Measurements from ENCODE around the gene VPS51.

Gene VPS51

DNA sequence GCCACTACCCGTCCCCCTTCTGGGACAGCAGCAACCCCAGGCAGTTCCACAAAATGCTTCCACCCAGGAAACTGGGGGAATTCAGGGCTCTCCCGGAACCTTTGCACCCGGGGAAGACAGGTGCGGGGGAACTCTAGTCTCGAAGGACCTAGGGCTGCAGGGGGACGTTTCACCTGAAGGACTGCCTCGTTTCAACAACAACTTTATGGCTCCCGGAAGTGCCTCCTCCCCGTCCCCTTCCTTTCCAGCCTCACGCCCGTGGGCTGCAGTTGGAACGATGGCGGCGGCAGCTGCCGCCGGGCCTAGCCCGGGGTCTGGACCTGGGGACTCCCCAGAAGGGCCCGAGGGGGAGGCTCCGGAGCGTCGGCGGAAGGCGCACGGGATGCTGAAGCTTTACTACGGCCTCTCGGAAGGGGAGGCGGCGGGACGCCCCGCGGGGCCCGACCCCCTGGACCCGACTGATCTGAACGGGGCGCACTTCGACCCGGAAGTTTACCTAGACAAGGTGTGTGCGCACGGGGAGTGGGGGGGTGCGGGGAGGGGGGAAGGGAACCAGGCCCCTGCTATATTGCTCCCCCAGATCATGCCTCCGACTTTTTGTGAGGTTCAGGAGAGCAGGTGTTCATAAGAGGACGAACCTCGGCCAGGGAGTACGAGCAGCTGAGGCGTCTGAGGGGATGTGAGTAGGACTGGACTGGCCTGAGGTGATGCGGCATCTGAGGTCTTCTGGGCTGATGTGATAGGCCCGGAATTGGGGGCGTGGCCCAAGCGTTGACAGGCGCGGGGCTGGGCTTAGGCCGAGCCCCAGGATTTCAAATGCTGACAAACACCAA lies at the start of gene VPS51:
Gene VPS51 (plus strand): TSS at position 241 of the 833 bp plus-strand sequence. CDS start 37 bp downstream, at position 278.
- Histone ChIP-seq H3K4me3 (ENCODE audit: low read depth, low read length) (peak within 1 kb of the TSS; percentile 78), H3K9ac (ENCODE audit: low read length) (peak within 1 kb of the TSS; percentile 73), H3K27ac (ENCODE audit: low read depth, low read length) (peak within 1 kb of the TSS; percentile 69; the same call in 1 of the 2 replicates)

GRCh38 chr11:65047581-65048422 lies 48.2 kb upstream of the VPS51 start:
- H3K4me1 ChIP-seq (ENCODE audit: control insufficient read depth, insufficient read depth, low read length): no peaks in the 10 kb centered on the region
- peak overlapping the region; percentile 25; the same call in 1 of the 2 replicates for H3K4me3 ChIP-seq (ENCODE audit: low read depth, low read length)
- H3K9ac ChIP-seq (ENCODE audit: low read length): no peak overlapping the region
- no peak overlapping the region for H3K27ac ChIP-seq (ENCODE audit: low read depth, low read length)
- H3K27me3 ChIP-seq (ENCODE audit: control insufficient read depth, insufficient read depth, low read length): no peaks in the 10 kb centered on the region
- peaks cover 29% of the 10 kb centered on the region for H3K36me3 ChIP-seq (ENCODE audit: control insufficient read depth, insufficient read depth, low read length)
- H3K9me3 ChIP-seq (ENCODE audit: control insufficient read depth, insufficient read depth, low read depth, low read length): no peaks in the 10 kb centered on the region

More for the DNA sequence above, at the start of gene VPS51:
- H3K4me1 ChIP-seq (ENCODE audit: control insufficient read depth, insufficient read depth, low read length): 0 out of 2 replicates have a peak, but pooled peaks cover 3% of the 10 kb centered on the region
- no peaks in the 10 kb centered on the region for H3K9me3 ChIP-seq (ENCODE audit: control insufficient read depth, insufficient read depth, low read depth, low read length)
- H3K27me3 ChIP-seq (ENCODE audit: control insufficient read depth, insufficient read depth, low read length): no peaks in the 10 kb centered on the region
- H3K36me3 ChIP-seq (ENCODE audit: control insufficient read depth, insufficient read depth, low read length): peaks cover 6% of the 10 kb centered on the region; the same call in 1 of the 2 replicates

- H3K36me3 ChIP-seq (ENCODE audit: control insufficient read depth, insufficient read depth, low read length): 0 out of 2 replicates have a peak, but pooled peaks cover under 1% of the 10 kb centered on the region
- H3K9me3 ChIP-seq (ENCODE audit: control insufficient read depth, insufficient read depth, low read depth, low read length): no peaks in the 10 kb centered on the region
- no peaks in the 10 kb centered on the region for H3K4me1 ChIP-seq (ENCODE audit: control insufficient read depth, insufficient read depth, low read length)
- no peaks in the 10 kb centered on the region for H3K27me3 ChIP-seq (ENCODE audit: control insufficient read depth, insufficient read depth, low read length)
- H3K9ac ChIP-seq (ENCODE audit: low read length): no peak overlapping the region
- no peak overlapping the region for H3K4me3 ChIP-seq (ENCODE audit: low read depth, low read length)
- H3K27ac ChIP-seq (ENCODE audit: low read depth, low read length): no peak overlapping the region
These were observed 44.6 kb upstream of the VPS51 start for GRCh38 chr11:65051398-65051858.

- no peak overlapping the region for H3K4me3 ChIP-seq (ENCODE audit: low read depth, low read length)
- H3K36me3 ChIP-seq (ENCODE audit: control insufficient read depth, insufficient read depth, low read length): no peaks in the 10 kb centered on the region
- H3K9me3 ChIP-seq (ENCODE audit: control insufficient read depth, insufficient read depth, low read depth, low read length): no peaks in the 10 kb centered on the region
- no peak overlapping the region for H3K27ac ChIP-seq (ENCODE audit: low read depth, low read length)
- H3K27me3 ChIP-seq (ENCODE audit: control insufficient read depth, insufficient read depth, low read length): no peaks in the 10 kb centered on the region
- H3K4me1 ChIP-seq (ENCODE audit: control insufficient read depth, insufficient read depth, low read length): no peaks in the 10 kb centered on the region
- H3K9ac ChIP-seq (ENCODE audit: low read length): no peak overlapping the region
These were observed 42.0 kb upstream of the VPS51 start for GRCh38 chr11:65053827-65054508.

- Histone ChIP-seq H3K27ac (ENCODE audit: low read depth, low read length) (no peak overlapping the region), H3K9ac (ENCODE audit: low read length) (no peak overlapping the region), H3K4me1 (ENCODE audit: control insufficient read depth, insufficient read depth, low read length) (no peaks in the 10 kb centered on the region), H3K27me3 (ENCODE audit: control insufficient read depth, insufficient read depth, low read length) (no peaks in the 10 kb centered on the region), H3K4me3 (ENCODE audit: low read depth, low read length) (no peak overlapping the region), H3K36me3 (ENCODE audit: control insufficient read depth, insufficient read depth, low read length) (no peaks in the 10 kb centered on the region), H3K9me3 (ENCODE audit: control insufficient read depth, insufficient read depth, low read depth, low read length) (no peaks in the 10 kb centered on the region)
These were observed 40.5 kb upstream of the VPS51 start for GRCh38 chr11:65055538-65055937.

DNA sequence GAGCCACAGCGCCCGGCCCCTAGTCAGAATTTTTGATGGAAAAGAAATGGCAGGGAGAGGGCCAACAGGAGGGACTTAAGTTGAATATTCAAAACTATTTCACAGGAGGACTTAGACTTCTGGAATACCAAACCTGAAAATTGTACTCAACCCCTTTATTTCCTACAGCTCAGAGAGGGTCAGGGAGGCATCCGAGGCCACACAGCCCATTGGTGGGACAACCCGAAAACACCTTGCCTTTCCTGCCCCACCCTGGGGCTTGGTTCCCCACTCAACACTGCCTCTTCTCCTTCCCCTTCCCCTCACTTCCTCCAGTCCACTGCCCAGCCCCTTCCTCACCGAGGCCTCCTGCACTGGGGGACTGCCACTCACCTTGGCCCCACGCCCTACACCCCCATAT lies 39.0 kb upstream of the VPS51 start:
- Histone ChIP-seq H3K9me3 (ENCODE audit: control insufficient read depth, insufficient read depth, low read depth, low read length) (no peaks in the 10 kb centered on the region), H3K9ac (ENCODE audit: low read length) (no peak overlapping the region), H3K36me3 (ENCODE audit: control insufficient read depth, insufficient read depth, low read length) (no peaks in the 10 kb centered on the region), H3K4me1 (ENCODE audit: control insufficient read depth, insufficient read depth, low read length) (no peaks in the 10 kb centered on the region), H3K4me3 (ENCODE audit: low read depth, low read length) (no peak overlapping the region), H3K27me3 (ENCODE audit: control insufficient read depth, insufficient read depth, low read length) (no peaks in the 10 kb centered on the region), H3K27ac (ENCODE audit: low read depth, low read length) (no peak overlapping the region)

DNA sequence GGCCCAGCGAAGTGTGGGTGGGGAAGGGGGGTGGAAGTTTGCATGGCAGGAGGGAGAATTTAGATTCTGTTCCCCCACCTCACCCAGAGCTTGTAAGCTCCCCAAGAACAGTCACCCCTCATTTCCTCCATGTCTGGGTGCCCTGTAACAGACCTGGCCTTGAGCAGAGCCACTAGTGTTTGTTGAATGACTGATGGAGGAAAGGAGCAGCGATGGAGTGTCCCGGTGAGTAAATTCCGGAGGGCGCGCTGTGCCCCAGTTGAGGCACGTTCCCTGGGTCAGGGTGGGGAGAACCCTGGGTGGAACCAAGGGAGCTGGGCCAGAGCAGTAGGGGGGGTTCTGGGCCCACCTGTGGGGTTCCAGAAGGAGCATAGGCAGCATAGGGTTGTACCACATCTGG lies 38.5 kb upstream of the VPS51 start:
- no peak overlapping the region for H3K27ac ChIP-seq (ENCODE audit: low read depth, low read length)
- H3K27me3 ChIP-seq (ENCODE audit: control insufficient read depth, insufficient read depth, low read length): no peaks in the 10 kb centered on the region
- no peaks in the 10 kb centered on the region for H3K9me3 ChIP-seq (ENCODE audit: control insufficient read depth, insufficient read depth, low read depth, low read length)
- no peak overlapping the region for H3K9ac ChIP-seq (ENCODE audit: low read length)
- H3K36me3 ChIP-seq (ENCODE audit: control insufficient read depth, insufficient read depth, low read length): no peaks in the 10 kb centered on the region
- no peaks in the 10 kb centered on the region for H3K4me1 ChIP-seq (ENCODE audit: control insufficient read depth, insufficient read depth, low read length)
- H3K4me3 ChIP-seq (ENCODE audit: low read depth, low read length): no peak overlapping the region

- Histone ChIP-seq H3K9me3 (ENCODE audit: control insufficient read depth, insufficient read depth, low read depth, low read length) (no peaks in the 10 kb centered on the region), H3K9ac (ENCODE audit: low read length) (no peak overlapping the region), H3K27me3 (ENCODE audit: control insufficient read depth, insufficient read depth, low read length) (no peaks in the 10 kb centered on the region), H3K27ac (ENCODE audit: low read depth, low read length) (no peak overlapping the region), H3K4me1 (ENCODE audit: control insufficient read depth, insufficient read depth, low read length) (no peaks in the 10 kb centered on the region), H3K4me3 (ENCODE audit: low read depth, low read length) (no peak overlapping the region), H3K36me3 (ENCODE audit: control insufficient read depth, insufficient read depth, low read length) (no peaks in the 10 kb centered on the region)
These were observed 38.0 kb upstream of the VPS51 start for GRCh38 chr11:65058012-65058411.

DNA sequence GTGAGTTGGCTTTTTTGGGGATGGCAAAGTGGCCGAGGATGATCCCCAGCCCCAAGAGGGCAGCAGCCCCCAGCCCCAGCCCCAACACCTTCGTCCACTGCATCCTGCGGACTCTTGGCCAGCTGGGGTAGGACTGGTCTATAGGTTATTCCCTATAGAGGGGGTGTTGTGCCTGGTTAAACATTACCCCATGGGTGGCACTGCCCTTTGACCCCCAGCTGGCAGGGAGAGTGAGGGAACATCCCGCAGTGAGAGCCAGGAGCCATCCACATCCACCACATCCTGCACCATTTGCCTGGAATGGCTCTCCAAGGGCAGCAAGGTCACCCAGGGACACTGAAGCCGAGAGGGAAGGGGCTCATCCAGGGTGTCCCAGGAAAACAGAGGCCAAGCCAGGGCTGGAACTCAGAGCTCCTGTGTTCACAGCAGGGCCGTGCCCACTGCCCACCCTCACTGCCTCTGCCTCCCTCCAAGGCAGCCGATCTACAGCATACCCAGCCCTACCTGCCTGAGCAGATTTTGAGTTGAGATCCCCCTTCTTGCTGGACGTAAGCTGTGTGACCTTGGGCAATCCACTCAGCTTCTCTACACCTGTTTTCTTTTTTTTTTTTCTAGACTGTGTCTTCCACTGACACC lies 37.5 kb upstream of the VPS51 start, which contains the start of gene NAALADL1:
Gene NAALADL1 (minus strand): TSS at position 135 of the 636 bp plus-strand sequence. CDS start 32 bp downstream, at position 103.
- H3K4me3 ChIP-seq (ENCODE audit: low read depth, low read length): no peak within 1 kb of the TSS
- H3K27ac ChIP-seq (ENCODE audit: low read depth, low read length): no peak within 1 kb of the TSS
- H3K36me3 ChIP-seq (ENCODE audit: control insufficient read depth, insufficient read depth, low read length): no peaks in the 10 kb centered on the region
- H3K27me3 ChIP-seq (ENCODE audit: control insufficient read depth, insufficient read depth, low read length): no peaks in the 10 kb centered on the region
- H3K9ac ChIP-seq (ENCODE audit: low read length): no peak within 1 kb of the TSS
- H3K4me1 ChIP-seq (ENCODE audit: control insufficient read depth, insufficient read depth, low read length): no peaks in the 10 kb centered on the region
- no peaks in the 10 kb centered on the region for H3K9me3 ChIP-seq (ENCODE audit: control insufficient read depth, insufficient read depth, low read depth, low read length)

DNA sequence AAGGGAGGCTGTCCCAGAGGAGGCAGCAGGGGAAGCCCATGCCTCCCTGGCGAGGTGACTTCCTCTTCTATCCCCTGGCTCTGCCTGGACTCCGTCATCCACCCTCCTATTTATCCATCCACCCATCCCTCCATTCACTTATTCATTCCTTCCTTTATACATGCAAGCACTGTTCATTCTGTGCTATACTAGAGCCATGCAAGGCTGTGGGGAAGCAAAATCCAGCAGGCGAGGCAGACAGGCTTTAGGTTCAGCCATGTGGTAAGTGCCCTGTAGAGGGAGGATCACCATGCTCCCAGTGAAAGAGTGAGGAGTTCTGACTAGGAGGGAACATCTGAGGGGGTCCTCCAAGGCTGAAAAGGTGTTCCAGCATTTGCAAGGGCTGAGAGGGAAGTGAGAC lies 36.5 kb upstream of the VPS51 start:
- no peaks in the 10 kb centered on the region for H3K36me3 ChIP-seq (ENCODE audit: control insufficient read depth, insufficient read depth, low read length)
- no peaks in the 10 kb centered on the region for H3K9me3 ChIP-seq (ENCODE audit: control insufficient read depth, insufficient read depth, low read depth, low read length)
- no peaks in the 10 kb centered on the region for H3K27me3 ChIP-seq (ENCODE audit: control insufficient read depth, insufficient read depth, low read length)
- H3K4me1 ChIP-seq (ENCODE audit: control insufficient read depth, insufficient read depth, low read length): no peaks in the 10 kb centered on the region
- H3K27ac ChIP-seq (ENCODE audit: low read depth, low read length): no peak overlapping the region
- H3K4me3 ChIP-seq (ENCODE audit: low read depth, low read length): no peak overlapping the region
- no peak overlapping the region for H3K9ac ChIP-seq (ENCODE audit: low read length)

Measured in HUES6 (cell line).